Ectodermal cell (in vitro differentiated cells): ENCODE data around the gene AOAH.
"Not testable (repeated sequence)": the region's sequence is repeated elsewhere in the genome, so short reads cannot be mapped to it uniquely, and the experiment has no call there.

Source experiments
- H3K27ac ChIP-seq: 2 replicates; pipeline ENCODE4 v1.7.0; 2013; ENCODE audit warnings: mild to moderate bottlenecking, low read depth, low read length; ENCODE audit not compliant: insufficient read depth, poor library complexity, severe bottlenecking
- H3K27me3 ChIP-seq: 2 replicates; pipeline ENCODE4 v1.7.0; 2013; ENCODE audit warnings: mild to moderate bottlenecking, low read length; ENCODE audit not compliant: insufficient read depth, control insufficient read depth, poor library complexity, severe bottlenecking
- H3K36me3 ChIP-seq: one replicate; pipeline ENCODE4 v1.7.0; 2013; ENCODE audit warnings: low read length; ENCODE audit not compliant: control insufficient read depth, insufficient read depth
- H3K4me1 ChIP-seq: one replicate; pipeline ENCODE4 v1.7.0; 2013; ENCODE audit warnings: low read length; ENCODE audit not compliant: control insufficient read depth, insufficient read depth
- H3K4me3 ChIP-seq: 2 replicates; pipeline ENCODE4 v1.7.0; 2013; ENCODE audit warnings: low read depth, low read length, control low read depth; ENCODE audit not compliant: insufficient read depth
- H3K9me3 ChIP-seq: 2 replicates; pipeline ENCODE4 v1.7.0; 2013; ENCODE audit warnings: mild to moderate bottlenecking, low read length, moderate library complexity; ENCODE audit not compliant: control insufficient read depth
- WGBS, 2 experiments: methylation state at CpG; one replicate each; pipeline ENCODE4 v1.1.7; 2013; ENCODE audit warnings: missing lambda C conversion rate in 2 of 2; 5-methylcytosine and 5-hydroxymethylcytosine counted together

The AOAH gene

DNA sequence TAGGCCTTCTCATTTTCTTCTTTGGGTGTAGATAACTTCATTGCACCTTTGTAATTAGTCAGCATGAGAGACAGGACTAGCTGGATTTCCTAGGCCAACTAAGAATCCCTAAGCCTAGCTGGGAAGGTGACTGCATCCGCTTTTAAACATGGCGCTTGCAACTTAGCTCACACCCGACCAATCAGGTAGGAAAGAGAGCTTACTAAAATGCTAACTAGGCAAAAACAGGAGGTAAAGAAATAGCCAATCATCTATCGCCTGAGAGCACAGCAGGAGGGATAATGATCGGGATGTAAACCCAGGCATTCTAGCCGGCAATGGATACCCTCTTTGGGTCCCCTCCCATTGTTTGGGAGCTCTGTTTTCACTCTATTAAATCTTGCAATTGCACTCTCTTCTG, 75.0 kb downstream of the AOAH start:
- H3K27me3 ChIP-seq, H3K4me3 ChIP-seq, H3K27ac ChIP-seq, H3K36me3 ChIP-seq, H3K9me3 ChIP-seq: not testable (repeated sequence)
- WGBS, 2 experiments = 91 to 93% methylated on average over 6 of the region's 6 CpGs
- H3K4me1 ChIP-seq = peaks cover 29% of the 10 kb centered on the region

DNA sequence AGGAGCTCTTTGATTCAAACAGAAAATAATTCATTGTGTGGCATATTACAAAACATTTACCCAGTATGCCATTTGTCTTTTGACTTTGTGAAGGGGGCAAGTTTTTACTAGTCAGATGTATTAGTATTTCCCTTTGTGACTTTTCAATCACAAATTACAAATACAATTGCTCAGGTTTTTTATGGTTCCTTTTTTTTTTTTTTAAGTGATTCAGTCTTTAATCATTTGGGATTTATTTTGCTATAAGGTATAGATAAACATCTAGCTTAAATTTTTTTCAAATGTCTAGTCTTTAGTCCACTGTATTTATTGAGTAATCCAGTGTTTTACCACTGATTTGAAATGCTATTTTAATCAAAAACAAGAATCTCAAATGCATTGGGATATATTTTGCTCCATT, 75.9 kb downstream of the AOAH start:
- Histone ChIP-seq H3K9me3 (no peaks in the 10 kb centered on the region), H3K27me3 (no peaks in the 10 kb centered on the region), H3K36me3 (no peaks in the 10 kb centered on the region), H3K4me1 (peaks cover 21% of the 10 kb centered on the region), H3K27ac (no peak overlapping the region), H3K4me3 (no peak overlapping the region)

DNA sequence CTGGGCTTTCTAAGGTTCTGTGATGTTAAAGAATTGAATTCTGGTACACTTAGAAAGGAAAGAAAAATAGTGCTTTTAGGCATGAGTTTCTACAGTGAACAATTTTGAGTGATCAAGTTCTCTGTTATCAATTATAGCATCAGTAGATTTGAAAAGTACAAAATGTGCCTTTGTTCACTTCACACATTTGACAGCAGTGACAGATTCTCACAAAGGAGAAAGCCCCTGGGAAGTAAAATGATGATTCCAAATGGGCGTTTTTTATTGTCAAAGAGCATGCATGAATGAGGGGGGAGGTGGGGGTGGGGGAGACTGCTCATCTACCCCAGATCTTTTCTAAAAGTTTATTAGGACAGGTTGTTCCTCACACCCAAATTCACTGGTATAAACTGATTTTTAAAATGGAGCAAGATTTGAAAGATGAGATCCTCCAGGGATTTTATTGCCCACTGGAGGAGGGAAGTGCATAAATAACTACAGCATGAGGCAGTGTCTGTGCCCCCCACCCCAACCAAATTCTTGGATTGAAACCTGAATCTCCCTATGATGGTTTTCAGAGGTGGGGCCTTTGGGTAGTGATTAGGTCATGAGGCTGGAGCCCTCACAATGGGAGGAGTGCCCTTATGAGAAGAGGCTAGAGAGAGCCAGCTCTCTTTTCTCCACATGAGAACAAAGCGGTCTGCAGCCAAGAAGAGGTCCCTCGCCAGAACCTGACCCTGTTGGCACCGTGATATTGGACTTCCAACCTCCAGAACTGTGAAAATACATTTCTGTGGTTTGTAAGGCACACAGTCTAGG, 79.5 kb downstream of the AOAH start:
- Histone ChIP-seq H3K36me3 (no peaks in the 10 kb centered on the region), H3K27ac (no peak overlapping the region), H3K4me3 (no peak overlapping the region), H3K4me1 (peaks cover 21% of the 10 kb centered on the region), H3K27me3 (no peaks in the 10 kb centered on the region), H3K9me3 (no peaks in the 10 kb centered on the region)
- WGBS, 2 experiments = 74 to 79% methylated on average over 4 of the region's 4 CpGs

DNA sequence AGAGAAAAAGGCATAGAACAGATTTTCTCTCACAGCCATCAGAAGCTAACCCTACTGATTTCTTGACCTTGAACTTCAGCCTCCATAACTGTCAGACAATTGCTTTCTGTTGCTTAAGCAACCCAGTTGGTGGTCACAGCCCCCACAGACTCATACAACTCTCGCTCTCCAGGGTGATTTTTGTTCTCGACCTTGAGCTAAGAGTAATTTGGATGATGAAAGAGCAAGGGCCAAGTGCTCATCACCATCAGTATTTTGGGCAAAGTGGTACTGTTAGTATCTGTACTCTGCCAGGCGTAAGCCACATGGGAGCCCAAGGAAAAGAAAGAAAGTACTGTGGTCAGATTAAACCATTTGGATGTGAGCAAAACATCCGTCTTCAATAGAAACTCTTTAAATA, 81.9 kb downstream of the AOAH start:
- Histone ChIP-seq H3K9me3 (no peaks in the 10 kb centered on the region), H3K27ac (no peak overlapping the region), H3K4me3 (no peak overlapping the region), H3K36me3 (no peaks in the 10 kb centered on the region), H3K27me3 (no peaks in the 10 kb centered on the region), H3K4me1 (peaks cover 22% of the 10 kb centered on the region)
- 82 to 93% methylated on average over 3 to 4 of the region's 4 CpGs for WGBS, 2 experiments

DNA sequence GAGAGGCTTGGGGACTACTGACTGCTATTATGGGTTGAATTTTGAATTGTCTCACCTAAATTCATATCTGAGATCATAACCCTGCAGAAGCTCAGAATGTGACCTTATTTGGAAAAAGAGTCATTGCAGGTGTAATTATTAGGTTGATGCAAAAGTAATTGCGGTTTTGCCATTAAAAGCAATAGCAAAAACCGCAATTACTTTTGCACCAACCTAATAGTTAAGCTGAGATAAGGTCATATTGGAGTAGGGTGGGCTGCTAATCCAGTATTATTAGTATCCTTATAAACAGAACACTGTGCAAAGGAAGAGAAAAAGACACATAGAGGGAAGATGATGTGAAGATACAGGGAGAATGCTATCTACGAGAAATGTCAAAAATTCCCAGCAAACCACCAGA, 82.3 kb downstream of the AOAH start:
- 94% methylated on average over 3 of the region's 3 CpGs for WGBS, 2 experiments
- Histone ChIP-seq H3K9me3 (no peaks in the 10 kb centered on the region), H3K27ac (no peak overlapping the region), H3K4me1 (peaks cover 26% of the 10 kb centered on the region), H3K36me3 (no peaks in the 10 kb centered on the region), H3K4me3 (no peak overlapping the region), H3K27me3 (no peaks in the 10 kb centered on the region)

DNA sequence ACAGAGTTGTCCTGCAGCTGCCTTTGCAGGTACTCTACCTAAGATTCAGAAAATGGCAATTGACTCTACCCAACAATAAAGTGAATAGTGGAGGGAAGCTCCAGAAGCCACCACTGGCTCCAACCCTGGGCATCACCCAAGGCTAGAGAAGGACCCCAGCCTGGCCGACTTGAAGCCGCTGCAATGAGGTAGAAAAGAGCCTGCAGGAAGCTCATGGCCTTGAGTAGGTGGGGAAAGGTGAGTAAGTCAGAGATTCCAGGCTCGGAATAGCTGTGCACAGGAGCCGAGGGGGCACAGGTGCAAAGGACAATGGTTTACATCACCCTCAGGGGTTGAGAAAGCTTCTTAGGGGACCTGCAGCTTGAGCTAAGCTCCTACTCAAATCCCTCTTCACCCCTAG, 83.6 kb downstream of the AOAH start:
- H3K4me1 ChIP-seq = peaks cover 18% of the 10 kb centered on the region
- H3K4me3 ChIP-seq = no peak overlapping the region
- H3K27me3 ChIP-seq = no peaks in the 10 kb centered on the region
- no peaks in the 10 kb centered on the region for H3K36me3 ChIP-seq
- H3K9me3 ChIP-seq = no peaks in the 10 kb centered on the region
- no peak overlapping the region for H3K27ac ChIP-seq
- 81 to 84% methylated on average over 4 of the region's 4 CpGs for WGBS, 2 experiments

DNA sequence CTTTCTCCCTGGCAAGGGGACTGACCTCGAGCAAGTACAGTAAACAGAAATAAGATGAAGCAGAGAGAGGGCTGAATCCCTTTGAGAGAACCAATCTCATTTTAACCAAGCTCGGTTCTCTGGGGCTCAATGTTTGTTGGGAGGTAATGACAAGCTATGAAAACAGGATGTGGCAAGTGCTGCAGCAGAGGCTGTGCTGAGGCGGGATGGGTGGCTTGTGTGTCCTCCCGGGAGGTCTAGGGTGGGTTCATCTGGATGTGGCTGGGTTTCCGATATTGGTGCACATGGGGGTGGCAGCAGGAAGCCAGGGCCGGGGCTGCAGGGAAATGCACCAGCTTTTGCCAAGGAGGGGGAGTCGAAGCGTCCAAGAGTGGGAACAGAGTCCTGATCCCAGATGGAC, 84.5 kb downstream of the AOAH start:
- Histone ChIP-seq H3K4me3 (no peak overlapping the region), H3K27ac (no peak overlapping the region), H3K27me3 (no peaks in the 10 kb centered on the region), H3K36me3 (no peaks in the 10 kb centered on the region), H3K4me1 (peaks cover 11% of the 10 kb centered on the region), H3K9me3 (no peaks in the 10 kb centered on the region)
- 85 to 87% methylated on average over 8 of the region's 8 CpGs for WGBS, 2 experiments

DNA sequence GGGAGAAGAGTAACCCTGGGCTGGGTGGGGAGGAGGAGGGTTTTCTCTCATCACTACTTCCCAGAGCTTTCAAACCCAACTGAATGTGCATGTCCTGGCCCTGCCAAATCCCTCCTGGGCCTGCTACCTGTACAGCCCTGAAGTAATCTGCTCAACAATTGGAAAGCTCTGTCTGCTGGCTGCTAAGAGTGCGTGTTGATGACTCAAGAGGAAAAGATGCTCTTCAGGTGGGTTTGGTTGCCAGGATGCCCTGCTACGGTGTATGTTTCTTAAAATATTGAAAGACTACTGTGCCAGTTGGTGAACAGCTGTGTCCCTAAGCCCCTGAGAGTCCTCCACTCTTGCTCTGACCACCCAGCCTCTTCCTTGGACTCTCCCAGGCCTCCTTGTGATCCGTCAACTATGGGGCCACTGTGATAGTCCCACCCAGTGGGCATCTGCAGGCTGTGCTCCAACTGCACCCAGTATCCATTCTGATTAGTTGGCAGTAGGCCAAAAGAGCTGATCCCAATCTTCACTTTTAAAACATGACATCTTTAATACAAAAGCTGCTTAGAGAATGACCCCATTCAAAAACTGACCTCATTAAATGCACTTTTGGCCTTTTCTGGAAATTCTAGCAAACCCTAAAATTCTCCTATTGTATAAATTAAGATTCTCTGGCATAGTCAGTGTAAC, 85.6 kb downstream of the AOAH start:
- H3K9me3 ChIP-seq = no peaks in the 10 kb centered on the region
- H3K27ac ChIP-seq = no peak overlapping the region
- peaks cover 6% of the 10 kb centered on the region for H3K4me1 ChIP-seq
- H3K36me3 ChIP-seq = no peaks in the 10 kb centered on the region
- no peak overlapping the region for H3K4me3 ChIP-seq
- H3K27me3 ChIP-seq = no peaks in the 10 kb centered on the region
- 87 to 92% methylated on average over 3 of the region's 3 CpGs for WGBS, 2 experiments

DNA sequence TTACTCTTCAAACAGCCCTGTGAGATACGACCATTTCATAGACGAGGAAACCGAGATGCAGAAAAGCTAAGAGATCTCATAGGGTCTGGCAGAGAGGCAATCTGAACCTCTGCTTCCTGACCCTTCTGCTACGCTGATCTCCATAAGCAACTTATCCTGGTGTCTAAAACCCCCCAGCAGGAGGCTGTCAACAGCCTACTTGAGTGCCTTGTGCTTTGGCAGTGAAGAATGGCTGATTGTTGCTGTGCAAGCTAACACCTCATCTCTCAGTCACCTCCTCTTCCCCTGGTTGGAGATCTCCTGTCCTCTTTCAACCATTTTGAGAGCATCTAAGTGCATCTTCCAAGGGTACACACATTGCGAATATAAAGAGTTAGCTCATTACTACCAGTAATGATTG, 86.2 kb downstream of the AOAH start:
- Histone ChIP-seq H3K27me3 (no peaks in the 10 kb centered on the region), H3K4me1 (peaks cover 6% of the 10 kb centered on the region), H3K27ac (no peak overlapping the region), H3K9me3 (no peaks in the 10 kb centered on the region), H3K4me3 (no peak overlapping the region), H3K36me3 (no peaks in the 10 kb centered on the region)
- WGBS, 2 experiments = 85% methylated on average over 5 of the region's 5 CpGs

DNA sequence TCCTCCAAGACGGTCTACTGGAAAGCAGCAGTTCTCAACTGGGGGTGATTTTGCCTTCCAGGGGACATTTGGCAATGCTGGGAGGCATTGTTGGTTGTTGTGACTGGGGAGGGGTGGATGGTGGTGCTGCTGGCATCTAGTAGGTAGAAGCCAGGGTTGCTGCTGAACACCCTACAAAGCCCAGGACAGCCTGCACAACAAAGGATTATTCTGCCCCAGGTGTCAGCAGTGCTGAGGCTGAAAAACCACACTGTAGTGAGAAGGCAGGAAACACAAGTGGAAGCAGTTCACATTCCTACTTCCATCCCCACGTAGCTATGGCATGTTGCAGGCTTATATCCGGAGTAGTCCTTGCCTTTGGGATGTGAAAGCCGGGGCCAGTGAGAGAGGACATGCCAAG, 86.9 kb downstream of the AOAH start:
- Histone ChIP-seq H3K36me3 (no peaks in the 10 kb centered on the region), H3K27me3 (no peaks in the 10 kb centered on the region), H3K27ac (no peak overlapping the region), H3K4me1 (peaks cover 12% of the 10 kb centered on the region), H3K4me3 (no peak overlapping the region), H3K9me3 (no peaks in the 10 kb centered on the region)
- WGBS, 2 experiments = 89 to 92% methylated on average over 4 of the region's 4 CpGs
